ENCODE data around the gene FAM149B1.

- TF ChIP-seq, protein P1, sequence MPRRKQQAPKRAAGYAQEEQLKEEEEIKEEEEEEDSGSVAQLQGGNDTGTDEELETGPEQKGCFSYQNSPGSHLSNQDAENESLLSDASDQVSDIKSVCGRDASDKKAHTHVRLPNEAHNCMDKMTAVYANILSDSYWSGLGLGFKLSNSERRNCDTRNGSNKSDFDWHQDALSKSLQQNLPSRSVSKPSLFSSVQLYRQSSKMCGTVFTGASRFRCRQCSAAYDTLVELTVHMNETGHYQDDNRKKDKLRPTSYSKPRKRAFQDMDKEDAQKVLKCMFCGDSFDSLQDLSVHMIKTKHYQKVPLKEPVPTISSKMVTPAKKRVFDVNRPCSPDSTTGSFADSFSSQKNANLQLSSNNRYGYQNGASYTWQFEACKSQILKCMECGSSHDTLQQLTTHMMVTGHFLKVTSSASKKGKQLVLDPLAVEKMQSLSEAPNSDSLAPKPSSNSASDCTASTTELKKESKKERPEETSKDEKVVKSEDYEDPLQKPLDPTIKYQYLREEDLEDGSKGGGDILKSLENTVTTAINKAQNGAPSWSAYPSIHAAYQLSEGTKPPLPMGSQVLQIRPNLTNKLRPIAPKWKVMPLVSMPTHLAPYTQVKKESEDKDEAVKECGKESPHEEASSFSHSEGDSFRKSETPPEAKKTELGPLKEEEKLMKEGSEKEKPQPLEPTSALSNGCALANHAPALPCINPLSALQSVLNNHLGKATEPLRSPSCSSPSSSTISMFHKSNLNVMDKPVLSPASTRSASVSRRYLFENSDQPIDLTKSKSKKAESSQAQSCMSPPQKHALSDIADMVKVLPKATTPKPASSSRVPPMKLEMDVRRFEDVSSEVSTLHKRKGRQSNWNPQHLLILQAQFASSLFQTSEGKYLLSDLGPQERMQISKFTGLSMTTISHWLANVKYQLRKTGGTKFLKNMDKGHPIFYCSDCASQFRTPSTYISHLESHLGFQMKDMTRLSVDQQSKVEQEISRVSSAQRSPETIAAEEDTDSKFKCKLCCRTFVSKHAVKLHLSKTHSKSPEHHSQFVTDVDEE (CRISPR knock-in tag; IDR thresholded peaks at IDR 0.05): no peak
- TF ChIP-seq, protein P2, sequence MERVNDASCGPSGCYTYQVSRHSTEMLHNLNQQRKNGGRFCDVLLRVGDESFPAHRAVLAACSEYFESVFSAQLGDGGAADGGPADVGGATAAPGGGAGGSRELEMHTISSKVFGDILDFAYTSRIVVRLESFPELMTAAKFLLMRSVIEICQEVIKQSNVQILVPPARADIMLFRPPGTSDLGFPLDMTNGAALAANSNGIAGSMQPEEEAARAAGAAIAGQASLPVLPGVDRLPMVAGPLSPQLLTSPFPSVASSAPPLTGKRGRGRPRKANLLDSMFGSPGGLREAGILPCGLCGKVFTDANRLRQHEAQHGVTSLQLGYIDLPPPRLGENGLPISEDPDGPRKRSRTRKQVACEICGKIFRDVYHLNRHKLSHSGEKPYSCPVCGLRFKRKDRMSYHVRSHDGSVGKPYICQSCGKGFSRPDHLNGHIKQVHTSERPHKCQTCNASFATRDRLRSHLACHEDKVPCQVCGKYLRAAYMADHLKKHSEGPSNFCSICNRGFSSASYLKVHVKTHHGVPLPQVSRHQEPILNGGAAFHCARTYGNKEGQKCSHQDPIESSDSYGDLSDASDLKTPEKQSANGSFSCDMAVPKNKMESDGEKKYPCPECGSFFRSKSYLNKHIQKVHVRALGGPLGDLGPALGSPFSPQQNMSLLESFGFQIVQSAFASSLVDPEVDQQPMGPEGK (CRISPR knock-in tag; IDR thresholded peaks at IDR 0.05; ENCODE audit: borderline replicate concordance): no peak
- TF ChIP-seq ZFP3 (CRISPR knock-in tag; IDR thresholded peaks at IDR 0.05) (no peak), ZFP30 (CRISPR knock-in tag; IDR thresholded peaks at IDR 0.05) (no peak), TOX (CRISPR knock-in tag; IDR thresholded peaks at IDR 0.05; ENCODE audit: borderline replicate concordance) (no peak)
These were observed 83.9 kb downstream of the FAM149B1 start for GRCh38 chr10:73251683-73252444.

Data from SK-N-SH treated with all-trans-retinoic acid at 6 μM for 48 hours (cell line).